Neutrophil (primary cell): ENCODE results near the gene SLC25A21.
"Not testable (repeated sequence)": the region's sequence is repeated elsewhere in the genome, so short reads cannot be mapped to it uniquely, and the experiment has no call there.

Experiments
- H3K27ac ChIP-seq: fragments of 200-600 bp; sonication (generic); 2 replicates; pipeline ENCODE4 v1.5.1; 2016; ENCODE audit warnings: mild to moderate bottlenecking, moderate library complexity
- H3K27me3 ChIP-seq: fragments of 200-600 bp; sonication (generic); 2 replicates; pipeline ENCODE4 v1.6.0; 2016; ENCODE audit warnings: mild to moderate bottlenecking
- H3K36me3 ChIP-seq: fragments of 200-600 bp; sonication (generic); 2 replicates; pipeline ENCODE4 v1.5.1; 2017
- H3K4me1 ChIP-seq, 2 experiments: fragments of 200-600 bp in 1 of 2; sonication (generic) in 1 of 2; 1 replicate in 1 of 2; 2 replicates in 1 of 2; pipeline versions ENCODE4 v1.5.1 to v1.6.1; 2013 to 2016; ENCODE audit warnings: low read depth in 1 of 2, low read length in 1 of 2, mild to moderate bottlenecking in 1 of 2, moderate library complexity in 1 of 2; ENCODE audit not compliant: control insufficient read depth in 1 of 2, insufficient read depth in 1 of 2
- H3K4me3 ChIP-seq, 2 experiments: fragments of 200-600 bp in 1 of 2; sonication (generic) in 1 of 2; 1 replicate in 1 of 2; 2 replicates in 1 of 2; pipeline ENCODE4 v1.5.1; 2013 to 2016; ENCODE audit warnings: low read depth in 1 of 2, low read length in 1 of 2, mild to moderate bottlenecking in 1 of 2, moderate library complexity in 1 of 2
- H3K9me3 ChIP-seq: fragments of 200-600 bp; sonication (generic); 2 replicates; pipeline ENCODE4 v1.5.1; 2016
- CTCF ChIP-seq: fragments of 200-600 bp; sonication (generic); IDR thresholded peaks from 2 replicates; pipeline ENCODE4 v1.5.1; 2016; ENCODE audit warnings: antibody characterized with exemption

Gene SLC25A21

GRCh38 chr14:36905272-36905888 lies 267.0 kb downstream of the SLC25A21 start:
- no peaks in the 10 kb centered on the region for H3K4me1 ChIP-seq
- H3K4me3 ChIP-seq: no peak overlapping the region
- no peak for TF ChIP-seq CTCF
- no peak overlapping the region for H3K27ac ChIP-seq
- H3K9me3 ChIP-seq: no peaks in the 10 kb centered on the region
- no peaks in the 10 kb centered on the region for H3K36me3 ChIP-seq
- H3K27me3 ChIP-seq: no peaks in the 10 kb centered on the region

- no peak overlapping the region for H3K27ac ChIP-seq
- H3K9me3 ChIP-seq: no peaks in the 10 kb centered on the region
- H3K4me3 ChIP-seq: no peak overlapping the region
- H3K27me3 ChIP-seq: no peaks in the 10 kb centered on the region
- TF ChIP-seq CTCF: no peak
- H3K4me1 ChIP-seq: no peaks in the 10 kb centered on the region
- H3K36me3 ChIP-seq: no peaks in the 10 kb centered on the region
Measured at GRCh38 chr14:36901861-36902260, 270.5 kb downstream of the SLC25A21 start.

- H3K27me3 ChIP-seq: no peaks in the 10 kb centered on the region
- H3K9me3 ChIP-seq: no peaks in the 10 kb centered on the region
Measured at GRCh38 chr14:36900846-36901245, 271.6 kb downstream of the SLC25A21 start.

GRCh38 chr14:36896300-36896699 lies 276.1 kb downstream of the SLC25A21 start:
- not testable (repeated sequence) for H3K36me3 ChIP-seq, H3K27ac ChIP-seq, H3K4me1 ChIP-seq, H3K9me3 ChIP-seq, H3K4me3 ChIP-seq, H3K27me3 ChIP-seq

More at GRCh38 chr14:36900846-36901245, 271.6 kb downstream of the SLC25A21 start:
- Histone ChIP-seq H3K4me1 (no peaks in the 10 kb centered on the region), H3K27ac (no peak overlapping the region), H3K4me3 (no peak overlapping the region), H3K36me3 (no peaks in the 10 kb centered on the region)
- TF ChIP-seq CTCF: no peak

GRCh38 chr14:36884049-36884448 lies 288.4 kb downstream of the SLC25A21 start:
- no peak for TF ChIP-seq CTCF
- no peaks in the 10 kb centered on the region for H3K9me3 ChIP-seq
- no peaks in the 10 kb centered on the region for H3K36me3 ChIP-seq
- no peak overlapping the region for H3K27ac ChIP-seq
- no peaks in the 10 kb centered on the region for H3K4me1 ChIP-seq
- H3K27me3 ChIP-seq: no peaks in the 10 kb centered on the region
- H3K4me3 ChIP-seq: no peak overlapping the region

- Histone ChIP-seq H3K4me3 (no peak overlapping the region), H3K36me3 (no peaks in the 10 kb centered on the region), H3K4me1 (no peaks in the 10 kb centered on the region), H3K27me3 (no peaks in the 10 kb centered on the region), H3K9me3 (no peaks in the 10 kb centered on the region), H3K27ac (no peak overlapping the region)
- no peak for TF ChIP-seq CTCF
Measured at GRCh38 chr14:36880276-36880675, 292.1 kb downstream of the SLC25A21 start.
